PC-9 (cell line): Measurements from ENCODE around the gene E2F3.

Source experiments
- EZH2 ChIP-seq: fragments of 200-600 bp; sonication (generic); IDR thresholded peaks from 2 replicates; pipeline ENCODE4 v1.8.0; 2017; ENCODE audit warnings: antibody characterized with exemption, low read depth
- TF ChIP-seq, protein P1 (sequence below): fragments of 200-600 bp; sonication (generic); conservative IDR thresholded peaks from 2 replicates; pipeline ENCODE4 v1.6.1; 2017; ENCODE audit warnings: mixed run types, antibody characterized with exemption, mild to moderate bottlenecking, moderate library complexity

DNA sequence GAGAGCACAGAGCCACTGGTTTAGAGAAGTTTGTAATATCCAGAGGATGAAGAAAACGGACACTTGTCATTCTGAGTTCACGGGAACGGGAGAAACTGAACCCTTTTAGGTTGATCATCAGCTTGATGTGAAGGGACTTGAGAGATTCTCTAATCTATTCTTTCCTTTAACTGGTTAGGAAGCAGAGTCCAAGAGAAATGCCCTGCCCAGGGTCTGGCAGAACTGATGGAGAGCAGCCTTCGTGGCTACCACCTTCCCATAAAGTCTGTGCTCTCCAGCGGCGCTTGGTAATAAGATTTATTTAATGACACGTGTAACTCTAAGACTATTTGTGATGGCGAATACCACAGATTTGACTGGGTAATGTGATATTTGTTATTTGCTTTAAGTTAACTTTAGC is 36.0 kb downstream of the E2F3 start:
- TF ChIP-seq, protein P1, sequence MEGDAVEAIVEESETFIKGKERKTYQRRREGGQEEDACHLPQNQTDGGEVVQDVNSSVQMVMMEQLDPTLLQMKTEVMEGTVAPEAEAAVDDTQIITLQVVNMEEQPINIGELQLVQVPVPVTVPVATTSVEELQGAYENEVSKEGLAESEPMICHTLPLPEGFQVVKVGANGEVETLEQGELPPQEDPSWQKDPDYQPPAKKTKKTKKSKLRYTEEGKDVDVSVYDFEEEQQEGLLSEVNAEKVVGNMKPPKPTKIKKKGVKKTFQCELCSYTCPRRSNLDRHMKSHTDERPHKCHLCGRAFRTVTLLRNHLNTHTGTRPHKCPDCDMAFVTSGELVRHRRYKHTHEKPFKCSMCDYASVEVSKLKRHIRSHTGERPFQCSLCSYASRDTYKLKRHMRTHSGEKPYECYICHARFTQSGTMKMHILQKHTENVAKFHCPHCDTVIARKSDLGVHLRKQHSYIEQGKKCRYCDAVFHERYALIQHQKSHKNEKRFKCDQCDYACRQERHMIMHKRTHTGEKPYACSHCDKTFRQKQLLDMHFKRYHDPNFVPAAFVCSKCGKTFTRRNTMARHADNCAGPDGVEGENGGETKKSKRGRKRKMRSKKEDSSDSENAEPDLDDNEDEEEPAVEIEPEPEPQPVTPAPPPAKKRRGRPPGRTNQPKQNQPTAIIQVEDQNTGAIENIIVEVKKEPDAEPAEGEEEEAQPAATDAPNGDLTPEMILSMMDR: no peak
- TF ChIP-seq EZH2: no peak
